A673 (cell line): ENCODE data around the gene SNAP25. TPM values are rescaled to one million over a fixed set of nuclear protein-coding genes. Genes with fewer than 3 reads are reported as not detected.

Experiments used
- BruUV-seq: library from RNA; stranded (reverse); fragments of 400-500 nt; replicated peaks from 2 replicates; lab custom pipeline; 2021; lab: Mats Ljungman, UMichigan
- CTCF ChIA-PET: fragments of 300-600 bp; sonication (Branson Sonifier 250); formaldehyde crosslinking; loops from one replicate; lab custom pipeline; 2022; ENCODE audit warnings: antibody characterized with exemption; lab: Charles Lee
- POLR2A ChIA-PET: fragments of 300-600 bp; sonication (Branson Sonifier 250); formaldehyde crosslinking; loops from one replicate; lab custom pipeline; 2022; ENCODE audit warnings: antibody characterized with exemption; ENCODE audit not compliant: low non-redundant PET; lab: Charles Lee
- DNase-seq: peaks from one replicate; pipeline ENCODE4 v3.0.0-alpha.2; 2015; ENCODE audit warnings: low spot score
- H3K27ac ChIP-seq: fragments of 200-600 bp; sonication (generic); 2 replicates; pipeline ENCODE4 v1.5.1; 2016; ENCODE audit warnings: mixed run types, low read depth, mild to moderate bottlenecking, mixed read lengths, antibody characterized with exemption, low read length; ENCODE audit not compliant: poor library complexity, severe bottlenecking
- H3K27me3 ChIP-seq: fragments of 200-600 bp; sonication (generic); replicated peaks from 2 replicates; pipeline ENCODE4 v1.6.1; 2017; ENCODE audit warnings: mixed run types, low read depth, mild to moderate bottlenecking, mixed read lengths, antibody characterized with exemption, low read length; ENCODE audit not compliant: insufficient read depth, poor library complexity
- H3K36me3 ChIP-seq: fragments of 200-600 bp; sonication (generic); 2 replicates; pipeline ENCODE4 v1.6.1; 2016; ENCODE audit warnings: mixed run types, mild to moderate bottlenecking, mixed read lengths, antibody characterized with exemption, low read length; ENCODE audit not compliant: insufficient read depth, poor library complexity, severe bottlenecking
- H3K4me1 ChIP-seq: fragments of 200-600 bp; sonication (generic); 2 replicates; pipeline ENCODE4 v1.6.1; 2017; ENCODE audit warnings: mixed run types, mild to moderate bottlenecking, mixed read lengths, antibody characterized with exemption, low read length; ENCODE audit not compliant: insufficient read depth, poor library complexity, severe bottlenecking
- H3K4me3 ChIP-seq: fragments of 200-600 bp; sonication (generic); 2 replicates; pipeline ENCODE4 v1.5.1; 2016; ENCODE audit warnings: low read depth, mixed run types, mild to moderate bottlenecking, mixed read lengths, low read length; ENCODE audit not compliant: poor library complexity, severe bottlenecking
- H3K9me3 ChIP-seq: fragments of 200-600 bp; sonication (generic); 2 replicates; pipeline ENCODE4 v1.6.1; 2016; ENCODE audit warnings: mixed run types, low read depth, mild to moderate bottlenecking, mixed read lengths, antibody characterized with exemption, low read length; ENCODE audit not compliant: poor library complexity, severe bottlenecking
- CTCF ChIP-seq: fragments of 300-800, 200-600 bp; sonication (generic); conservative IDR thresholded peaks from 2 replicates; pipeline ENCODE4 v1.5.1; 2017; ENCODE audit warnings: low read depth, mild to moderate bottlenecking, antibody characterized with exemption, low read length, moderate library complexity, mixed read lengths
- EZH2 ChIP-seq: fragments of 200-600 bp; sonication (generic); IDR thresholded peaks from 2 replicates; pipeline ENCODE4 v1.6.1; 2017; ENCODE audit warnings: borderline replicate concordance, low read depth, mild to moderate bottlenecking, mixed read lengths, antibody characterized with exemption, low read length; ENCODE audit not compliant: poor library complexity, severe bottlenecking
- intact Hi-C: fragments of 100-400 bp; cut with micrococcal nuclease; formaldehyde crosslinking; loops from one replicate; pipeline ENCODE4 v1.10.0; 2022; ENCODE audit not compliant: unreplicated experiment
- total RNA-seq: library from RNA; stranded (reverse); gene quantifications from 2 replicates; pipeline ENCODE4 v1.2.3, GENCODE V29; 2021

The SNAP25 gene
- total RNA-seq, 1 experiment from 2014 or later, result 5.8 TPM

DNA sequence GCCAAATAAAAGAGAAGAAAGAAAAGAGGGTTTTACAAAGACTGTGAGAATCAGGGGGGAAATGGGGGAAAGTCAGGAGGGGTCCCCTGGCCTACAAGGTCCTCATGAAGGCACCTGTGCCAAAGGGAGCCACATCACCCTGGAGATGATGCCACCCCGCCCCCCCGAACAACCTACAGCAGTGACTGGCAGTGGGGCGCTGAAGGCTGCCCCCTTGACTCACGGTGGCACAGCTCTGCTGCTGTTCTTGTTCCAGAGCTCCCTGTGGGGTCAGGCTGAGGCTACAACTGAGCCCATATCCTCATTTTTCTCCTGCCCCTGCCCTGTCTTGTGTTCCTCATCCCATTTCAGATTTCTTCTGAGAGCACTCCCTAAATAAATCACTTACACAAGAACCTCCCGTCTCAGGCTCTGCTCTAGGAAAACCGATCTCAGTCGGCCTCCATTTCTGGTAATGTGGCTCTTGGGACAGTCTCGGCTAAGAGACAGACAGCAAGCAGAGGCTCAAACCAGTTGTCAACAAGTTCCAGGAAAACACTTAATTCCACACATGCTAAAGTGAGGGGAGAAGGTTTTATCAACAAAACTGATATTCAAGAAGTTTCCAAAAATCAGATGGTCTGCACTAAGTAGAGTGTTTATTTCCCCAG, 105.7 kb downstream of the SNAP25 start:
- ChIA-PET POLR2A (no interaction called here), CTCF (no interaction called here)
- no peaks in the 10 kb centered on the region for H3K36me3 ChIP-seq
- no peaks in the 10 kb centered on the region for H3K9me3 ChIP-seq
- H3K4me1 ChIP-seq, result peaks cover 9% of the 10 kb centered on the region
- TF ChIP-seq EZH2, result no peak
- no peak for TF ChIP-seq CTCF
- no peak overlapping the region for H3K27ac ChIP-seq
- intact Hi-C loops, result no loop called here
- no peak overlapping the region for H3K4me3 ChIP-seq
- no peak for DNase-seq
- BruUV-seq, result no TSS peak
- no peaks in the 10 kb centered on the region for H3K27me3 ChIP-seq

DNA sequence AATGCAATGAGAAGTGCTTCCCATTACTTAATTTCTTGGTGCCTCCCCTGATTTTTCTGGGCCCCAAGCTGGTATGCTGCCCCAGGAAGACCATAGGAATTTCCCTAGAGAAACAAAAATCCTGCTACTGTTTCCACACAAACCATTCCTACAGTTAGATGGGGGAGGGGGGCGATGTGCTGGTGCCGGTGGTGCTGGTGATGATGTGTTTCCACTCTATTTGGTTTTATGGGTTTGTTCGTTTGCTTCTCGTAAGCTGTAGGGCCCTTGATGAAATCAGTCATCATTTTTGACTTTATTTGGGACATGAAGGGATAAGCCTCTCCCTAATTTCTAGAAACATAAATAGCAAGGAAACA, 110.2 kb downstream of the SNAP25 start:
- intact Hi-C loops, result no loop called here
- H3K27ac ChIP-seq, result no peak overlapping the region
- BruUV-seq, result no TSS peak

DNA sequence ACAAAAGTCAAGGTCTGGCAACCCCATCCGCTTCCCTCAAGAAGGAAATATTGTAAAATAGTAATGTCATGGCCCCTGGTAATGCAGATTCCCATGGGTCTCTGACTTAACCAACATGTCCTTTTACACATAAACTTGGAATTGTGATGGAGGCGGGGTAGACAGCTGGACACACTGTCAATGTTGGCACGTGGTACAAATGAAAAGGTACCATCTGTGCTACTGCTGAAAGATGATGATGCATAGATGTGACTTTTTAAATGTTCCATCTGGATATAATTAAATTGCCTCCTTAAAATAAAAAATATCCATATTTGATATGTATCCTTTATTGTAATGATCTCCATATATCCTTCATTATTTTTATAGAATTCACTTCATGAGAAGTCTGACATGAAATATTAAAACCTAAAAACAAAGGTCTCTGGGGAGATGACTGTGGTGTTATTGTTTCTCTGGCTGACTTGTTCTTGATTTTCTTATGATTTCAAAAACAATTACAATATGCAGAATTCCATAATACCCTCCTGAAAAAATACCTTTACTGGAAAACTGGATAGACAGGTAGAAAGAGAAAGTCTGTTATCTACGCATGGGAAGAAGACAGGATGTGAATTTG, 110.9 kb downstream of the SNAP25 start:
- DNase-seq, result no peak
- ChIA-PET POLR2A (no interaction called here), CTCF (no interaction called here)
- Histone ChIP-seq H3K4me1 (peaks cover 13% of the 10 kb centered on the region), H3K27ac (no peak overlapping the region), H3K9me3 (no peaks in the 10 kb centered on the region), H3K36me3 (no peaks in the 10 kb centered on the region), H3K27me3 (no peaks in the 10 kb centered on the region), H3K4me3 (no peak overlapping the region)
- intact Hi-C loops, result no loop called here
- TF ChIP-seq CTCF, result no peak
- TF ChIP-seq EZH2, result no peak
- BruUV-seq, result no TSS peak

More for the DNA sequence above, 110.2 kb downstream of the SNAP25 start:
- POLR2A ChIA-PET, result no interaction called here
- Histone ChIP-seq H3K27me3 (no peaks in the 10 kb centered on the region), H3K4me1 (peaks cover 13% of the 10 kb centered on the region), H3K9me3 (no peaks in the 10 kb centered on the region), H3K4me3 (no peak overlapping the region), H3K36me3 (no peaks in the 10 kb centered on the region)
- CTCF ChIA-PET, result no interaction called here
- DNase-seq, result no peak
- TF ChIP-seq EZH2 (no peak), CTCF (no peak)
